HG02623 (cell line): ENCODE data around the gene GUCY1A2.

Experiments used
- ATAC-seq: cut with Tn5 transposase; IDR thresholded peaks from one replicate; pipeline ENCODE4 v1.9.1; 2021; ENCODE audit warnings: moderate library complexity; ENCODE audit not compliant: unreplicated experiment

Gene GUCY1A2

GRCh38 chr11:106681435-106681834, 336.8 kb downstream of the GUCY1A2 start:
- ATAC-seq, result no peak

GRCh38 chr11:106679581-106679980, 338.7 kb downstream of the GUCY1A2 start:
- no peak for ATAC-seq

GRCh38 chr11:106679181-106679580, 339.1 kb downstream of the GUCY1A2 start:
- ATAC-seq, result no peak

GRCh38 chr11:106670069-106670468, 348.2 kb downstream of the GUCY1A2 start:
- ATAC-seq, result no peak

GRCh38 chr11:106668147-106668546, 350.1 kb downstream of the GUCY1A2 start:
- no peak for ATAC-seq

GRCh38 chr11:106656646-106657045, 361.6 kb downstream of the GUCY1A2 start:
- ATAC-seq, result no peak

- no peak for ATAC-seq
These were observed 373.5 kb downstream of the GUCY1A2 start for GRCh38 chr11:106644824-106645223.

- no peak for ATAC-seq
These were observed 375.9 kb downstream of the GUCY1A2 start for GRCh38 chr11:106642331-106642730.

- no peak for ATAC-seq
These were observed 386.0 kb downstream of the GUCY1A2 start for GRCh38 chr11:106632283-106632682.

GRCh38 chr11:106627694-106628093, 390.6 kb downstream of the GUCY1A2 start:
- ATAC-seq, result no peak

- ATAC-seq, result no peak
These were observed 392.7 kb downstream of the GUCY1A2 start for GRCh38 chr11:106625566-106625965.

GRCh38 chr11:106624377-106624776, 393.9 kb downstream of the GUCY1A2 start:
- ATAC-seq, result no peak
